Progenitor cell of endocrine pancreas (in vitro differentiated cells): ENCODE results near the gene KRTAP1-3. TPM values are rescaled to one million over a fixed set of nuclear protein-coding genes. Genes with fewer than 3 reads are reported as not detected.
"Not testable (repeated sequence)": the region's sequence is repeated elsewhere in the genome, so short reads cannot be mapped to it uniquely, and the experiment has no call there.

Source experiments
- DNase-seq: peaks from one replicate; pipeline ENCODE4 v3.0.0; 2021; ENCODE audit warnings: low spot score; ENCODE audit not compliant: unreplicated experiment
- H3K27ac Mint-ChIP-seq: 2 replicates; pipeline ENCODE4 v1.8.0; 2021; ENCODE audit warnings: mild to moderate bottlenecking, moderate library complexity, mixed read lengths
- H3K27me3 Mint-ChIP-seq: 2 replicates; pipeline ENCODE4 v1.8.0; 2021; ENCODE audit warnings: mixed read lengths
- H3K36me3 Mint-ChIP-seq: 2 replicates; pipeline ENCODE4 v1.8.0; 2022; ENCODE audit warnings: mixed read lengths; ENCODE audit not compliant: insufficient read depth
- H3K4me1 Mint-ChIP-seq: 2 replicates; pipeline ENCODE4 v1.8.0; 2021; ENCODE audit warnings: low read depth, mixed read lengths
- H3K4me3 Mint-ChIP-seq: 2 replicates; pipeline ENCODE4 v1.8.0; 2021; ENCODE audit warnings: low read depth, mild to moderate bottlenecking, moderate library complexity, mixed read lengths
- H3K9me3 Mint-ChIP-seq: 2 replicates; pipeline ENCODE4 v1.8.0; 2021; ENCODE audit warnings: low read depth, mixed read lengths
- CTCF ChIP-seq: fragments of 200-600 bp; sonication (generic); IDR thresholded peaks from one replicate; pipeline ENCODE4 v1.5.0; 2021; ENCODE audit warnings: antibody characterized with exemption, mild to moderate bottlenecking; ENCODE audit not compliant: unreplicated experiment
- total RNA-seq: library from RNA; stranded (reverse); gene quantifications from 2 replicates; pipeline ENCODE4 v1.2.1, GENCODE V29; 2021

Gene KRTAP1-3
- total RNA-seq, 1 donor from 2014 or later: not detected

GRCh38 chr17:41003926-41004325 lies 30.7 kb downstream of the KRTAP1-3 start:
- no peak overlapping the region for H3K4me3 Mint-ChIP-seq

GRCh38 chr17:41002814-41003213 lies 31.9 kb downstream of the KRTAP1-3 start:
- H3K4me1 Mint-ChIP-seq: peaks cover 1% of the 10 kb centered on the region
- no peak overlapping the region for H3K4me3 Mint-ChIP-seq
- no peak for DNase-seq
- no peak overlapping the region for H3K27ac Mint-ChIP-seq
- H3K27me3 Mint-ChIP-seq: no peaks in the 10 kb centered on the region
- no peaks in the 10 kb centered on the region for H3K36me3 Mint-ChIP-seq
- H3K9me3 Mint-ChIP-seq: no peaks in the 10 kb centered on the region
- no peak for TF ChIP-seq CTCF

More at GRCh38 chr17:41003926-41004325, 30.7 kb downstream of the KRTAP1-3 start:
- H3K9me3 Mint-ChIP-seq: no peaks in the 10 kb centered on the region
- no peak for TF ChIP-seq CTCF
- H3K36me3 Mint-ChIP-seq: no peaks in the 10 kb centered on the region
- H3K27me3 Mint-ChIP-seq: no peaks in the 10 kb centered on the region
- peaks cover 6% of the 10 kb centered on the region for H3K4me1 Mint-ChIP-seq
- H3K27ac Mint-ChIP-seq: no peak overlapping the region
- DNase-seq: no peak

- Mint-ChIP-seq H3K27ac (no peak overlapping the region), H3K4me3 (no peak overlapping the region), H3K27me3 (no peaks in the 10 kb centered on the region), H3K4me1 (peaks cover 1% of the 10 kb centered on the region), H3K9me3 (no peaks in the 10 kb centered on the region), H3K36me3 (no peaks in the 10 kb centered on the region)
- no peak for TF ChIP-seq CTCF
- DNase-seq: no peak
Measured at GRCh38 chr17:41001795-41002194, 32.9 kb downstream of the KRTAP1-3 start.

- H3K9me3 Mint-ChIP-seq, DNase-seq, H3K36me3 Mint-ChIP-seq, H3K27ac Mint-ChIP-seq, H3K4me3 Mint-ChIP-seq, H3K27me3 Mint-ChIP-seq, H3K4me1 Mint-ChIP-seq: not testable (repeated sequence)
Measured at GRCh38 chr17:40999563-40999962, 35.1 kb downstream of the KRTAP1-3 start, which contains the start of gene KRTAP3-2. Gene KRTAP3-2 (minus strand): TSS chr17:40999906. CDS start chr17:40999853, 53 bp downstream.

GRCh38 chr17:40997361-40997760 lies 37.3 kb downstream of the KRTAP1-3 start:
- H3K4me1 Mint-ChIP-seq: peaks cover 8% of the 10 kb centered on the region
- no peak for DNase-seq
- no peak overlapping the region for H3K27ac Mint-ChIP-seq
- H3K36me3 Mint-ChIP-seq: no peaks in the 10 kb centered on the region
- no peak for TF ChIP-seq CTCF
- H3K27me3 Mint-ChIP-seq: no peaks in the 10 kb centered on the region
- H3K4me3 Mint-ChIP-seq: no peak overlapping the region
- H3K9me3 Mint-ChIP-seq: no peaks in the 10 kb centered on the region

GRCh38 chr17:40996829-40997228 lies 37.8 kb downstream of the KRTAP1-3 start:
- Mint-ChIP-seq H3K9me3 (no peaks in the 10 kb centered on the region), H3K27ac (no peak overlapping the region), H3K36me3 (no peaks in the 10 kb centered on the region), H3K4me1 (peaks cover 11% of the 10 kb centered on the region), H3K4me3 (no peak overlapping the region), H3K27me3 (no peaks in the 10 kb centered on the region)
- TF ChIP-seq CTCF: no peak
- no peak for DNase-seq
